GM18873 (cell line): ENCODE data around the gene ABHD14A.

Experiments
- ATAC-seq: cut with Tn5 transposase; IDR thresholded peaks from one replicate; pipeline ENCODE4 v1.9.1; 2021; ENCODE audit warnings: mild to moderate bottlenecking, moderate library complexity, moderate number of reproducible peaks; ENCODE audit not compliant: unreplicated experiment, low FRiP score

ABHD14A gene

GRCh38 chr3:51955175-51955892 lies 19.5 kb upstream of the ABHD14A start, which contains the start of gene GPR62:
Gene GPR62, plus strand, starts transcription at chr3:51955381. Its CDS starts 272 bp downstream, at chr3:51955653.
- no peak for ATAC-seq

DNA sequence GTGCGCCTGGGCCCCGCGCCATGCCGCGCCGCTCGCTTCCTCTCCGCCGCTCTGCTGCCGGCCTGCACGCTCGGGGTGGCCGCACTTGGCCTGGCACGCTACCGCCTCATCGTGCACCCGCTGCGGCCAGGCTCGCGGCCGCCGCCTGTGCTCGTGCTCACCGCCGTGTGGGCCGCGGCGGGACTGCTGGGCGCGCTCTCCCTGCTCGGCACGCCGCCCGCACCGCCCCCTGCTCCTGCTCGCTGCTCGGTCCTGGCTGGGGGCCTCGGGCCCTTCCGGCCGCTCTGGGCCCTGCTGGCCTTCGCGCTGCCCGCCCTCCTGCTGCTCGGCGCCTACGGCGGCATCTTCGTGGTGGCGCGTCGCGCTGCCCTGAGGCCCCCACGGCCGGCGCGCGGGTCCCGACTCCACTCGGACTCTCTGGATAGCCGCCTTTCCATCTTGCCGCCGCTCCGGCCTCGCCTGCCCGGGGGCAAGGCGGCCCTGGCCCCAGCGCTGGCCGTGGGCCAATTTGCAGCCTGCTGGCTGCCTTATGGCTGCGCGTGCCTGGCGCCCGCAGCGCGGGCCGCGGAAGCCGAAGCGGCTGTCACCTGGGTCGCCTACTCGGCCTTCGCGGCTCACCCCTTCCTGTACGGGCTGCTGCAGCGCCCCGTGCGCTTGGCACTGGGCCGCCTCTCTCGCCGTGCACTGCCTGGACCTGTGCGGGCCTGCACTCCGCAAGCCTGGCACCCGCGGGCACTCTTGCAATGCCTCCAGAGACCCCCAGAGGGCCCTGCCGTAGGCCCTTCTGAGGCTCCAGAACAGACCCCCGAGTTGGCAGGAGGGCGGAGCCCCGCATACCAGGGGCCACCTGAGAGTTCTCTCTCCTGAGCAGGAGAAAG lies 18.7 kb upstream of the ABHD14A start:
- ATAC-seq: no peak

GRCh38 chr3:51957520-51958205 lies 17.2 kb upstream of the ABHD14A start:
- ATAC-seq: no peak

DNA sequence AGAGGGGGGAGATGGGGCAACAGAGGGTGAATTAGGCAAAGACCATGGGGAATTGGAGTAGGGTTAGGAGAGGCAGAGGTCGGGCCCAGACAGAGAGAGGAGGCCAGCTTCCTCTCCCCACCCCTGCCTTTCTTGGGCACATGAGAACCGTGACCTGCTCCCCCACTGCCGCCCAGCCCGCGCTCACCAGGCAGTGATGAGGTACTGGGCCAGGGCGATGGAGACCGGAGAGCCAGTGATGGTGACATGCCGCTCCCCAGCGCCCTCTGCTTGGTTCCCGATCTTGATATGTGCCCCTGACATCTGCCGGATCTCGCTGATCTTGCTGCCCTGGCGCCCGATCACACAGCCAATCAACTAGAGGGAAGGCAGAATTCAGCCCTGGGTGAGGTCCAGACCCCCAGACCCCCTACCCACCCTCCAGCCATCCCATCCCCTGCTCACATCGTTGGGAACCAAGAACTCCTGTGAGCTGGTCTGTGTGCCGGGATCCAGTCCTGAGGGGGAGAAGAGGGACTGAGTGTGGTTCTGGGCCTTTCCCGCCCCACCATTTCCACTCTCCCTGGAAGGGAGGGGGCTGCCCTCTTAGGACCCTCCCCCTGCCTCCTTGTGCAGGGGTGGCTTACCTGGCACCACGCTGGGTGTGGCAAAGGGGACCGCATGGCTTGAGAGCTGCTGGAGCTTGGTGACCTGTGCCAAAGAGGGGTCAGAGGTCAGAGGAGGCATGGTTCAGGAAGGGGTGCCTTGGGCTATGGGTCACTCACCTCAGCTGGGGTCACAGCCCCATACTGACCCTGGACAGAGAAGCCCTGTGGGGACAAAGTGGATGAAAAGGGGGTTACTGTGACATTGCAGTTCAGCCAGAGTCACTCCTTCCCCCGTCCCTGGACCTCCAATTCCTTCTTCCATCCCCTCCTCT lies 16.0 kb upstream of the ABHD14A start:
- ATAC-seq: no peak

- no peak for ATAC-seq
These were observed 15.2 kb upstream of the ABHD14A start for GRCh38 chr3:51959651-51960050.

GRCh38 chr3:51960386-51960785 lies 14.5 kb upstream of the ABHD14A start:
- no peak for ATAC-seq

DNA sequence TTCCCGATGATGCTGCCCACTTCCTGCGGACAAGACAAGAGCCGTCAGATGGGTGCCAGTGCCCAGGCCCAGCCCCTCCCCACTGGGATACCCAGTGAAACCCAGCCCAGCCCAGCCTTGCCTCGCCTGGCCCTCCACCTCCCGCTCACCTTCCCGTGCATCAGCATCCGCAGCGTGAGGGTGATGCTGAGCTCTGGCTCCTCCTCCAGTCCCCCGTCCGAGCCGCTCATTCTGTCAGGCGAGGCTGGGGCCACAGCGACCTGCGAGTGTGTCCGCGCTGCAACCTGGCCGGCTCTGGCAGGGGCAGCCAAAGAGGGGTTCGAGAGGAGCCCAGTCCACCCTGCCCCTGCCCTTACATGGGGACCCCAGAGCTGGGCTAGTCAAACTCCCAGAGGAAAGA lies 13.9 kb upstream of the ABHD14A start:
- ATAC-seq: no peak

DNA sequence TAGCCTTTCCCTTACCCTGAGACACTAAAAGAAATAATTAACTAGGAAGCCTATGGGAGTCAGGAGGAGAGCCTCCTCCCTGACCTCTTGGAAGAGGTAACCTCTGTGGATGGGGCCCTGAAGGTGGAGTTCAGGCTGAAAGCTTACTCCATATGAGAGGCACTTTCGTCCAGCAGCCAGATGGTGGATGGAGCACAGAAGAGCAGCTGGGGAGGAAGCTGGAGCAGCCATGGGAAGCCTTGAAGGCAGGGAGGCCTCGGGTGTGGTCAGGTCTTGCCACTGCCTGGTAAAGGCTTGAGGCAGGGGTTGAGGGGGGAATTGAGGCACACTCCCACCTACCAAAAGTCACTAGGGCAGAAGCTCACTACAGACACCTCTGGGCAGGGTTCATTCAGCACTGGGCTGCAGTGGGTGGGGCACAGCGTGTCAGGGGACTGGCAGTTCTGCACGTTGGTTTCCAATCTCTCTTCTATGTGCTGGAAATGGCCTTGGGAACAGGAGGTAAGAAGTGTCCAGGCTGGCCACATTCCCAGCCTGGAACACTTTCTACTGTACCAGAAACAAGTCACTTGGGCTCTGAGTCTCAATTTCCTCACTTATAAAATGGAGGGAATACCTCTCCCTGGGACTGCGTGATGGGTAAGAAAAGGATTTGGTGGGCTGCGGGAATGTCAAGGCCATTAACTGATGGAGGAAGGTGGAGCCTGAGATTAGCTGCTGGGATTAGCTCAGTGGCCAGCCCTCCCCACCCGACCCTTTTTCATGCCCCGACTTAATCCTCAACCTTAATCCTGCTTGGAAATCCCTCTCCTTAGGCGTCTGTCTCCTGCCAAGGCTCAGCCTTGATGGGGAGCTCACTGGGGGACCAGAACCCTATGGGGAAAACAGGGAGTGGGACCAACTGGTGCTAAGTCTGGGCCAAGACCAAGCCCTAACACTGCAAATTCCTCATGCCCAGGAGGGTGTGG lies 13.0 kb upstream of the ABHD14A start:
- ATAC-seq: no peak

DNA sequence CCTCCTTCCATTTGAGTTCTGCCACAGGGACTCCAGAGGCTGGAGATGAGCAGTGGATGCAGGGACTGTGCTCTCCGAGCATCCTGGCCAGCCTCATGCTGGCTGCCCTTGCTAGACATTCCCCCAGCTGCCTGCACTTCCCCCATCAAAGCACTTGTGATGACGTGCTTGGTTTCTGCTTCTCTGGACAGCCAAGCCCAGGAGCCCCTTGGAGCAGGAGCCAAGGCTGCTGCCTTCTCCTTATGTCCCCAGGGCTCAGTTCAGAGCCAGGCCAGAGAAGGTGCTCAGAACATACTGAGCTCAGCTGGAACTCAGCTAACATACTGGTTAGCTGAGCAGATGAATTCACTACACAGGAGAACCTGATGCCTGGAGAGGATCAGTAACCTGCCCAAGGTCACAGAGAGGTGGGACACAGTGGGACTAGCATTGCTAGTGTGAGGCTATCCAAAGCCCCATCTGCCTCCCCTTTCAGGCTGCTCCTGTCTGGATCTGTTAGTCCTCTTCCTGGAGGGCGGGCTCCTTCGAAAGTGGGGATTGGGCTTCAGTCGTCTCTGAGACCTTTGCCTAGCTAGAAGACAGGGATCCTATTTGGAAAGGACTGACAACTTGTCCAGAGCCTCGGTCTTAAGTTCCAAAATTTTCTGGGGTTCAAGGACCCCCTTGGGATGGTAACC lies 11.9 kb upstream of the ABHD14A start:
- no peak for ATAC-seq

DNA sequence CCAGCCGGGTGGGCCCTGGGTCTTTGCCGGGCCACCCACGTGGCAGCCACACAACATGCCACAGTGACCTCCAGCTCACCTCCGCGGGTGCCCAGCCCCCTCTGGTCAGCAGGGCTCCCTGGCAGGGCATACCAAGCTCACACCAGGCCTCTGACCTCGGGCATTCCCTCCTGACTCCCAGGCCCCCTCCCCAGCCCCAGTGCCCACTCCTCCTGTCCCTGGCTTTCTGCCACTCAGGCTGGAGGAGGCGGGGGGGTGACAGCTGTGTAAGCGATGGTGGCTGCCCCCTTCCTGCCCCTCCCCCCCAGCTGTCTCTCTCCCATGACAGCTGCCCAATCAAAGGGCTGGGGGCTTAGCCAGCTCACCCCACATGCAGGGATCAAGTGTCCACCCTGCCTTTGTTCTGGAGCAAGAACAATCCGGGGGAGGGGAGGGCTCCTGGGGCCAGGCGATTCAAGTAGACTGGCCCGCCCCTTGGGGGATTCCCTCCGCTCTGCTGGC lies 10.9 kb upstream of the ABHD14A start:
- no peak for ATAC-seq

- ATAC-seq: no peak
These were observed 10.3 kb upstream of the ABHD14A start for GRCh38 chr3:51964521-51964920.

GRCh38 chr3:51966016-51966415 lies 8.8 kb upstream of the ABHD14A start:
- no peak for ATAC-seq

DNA sequence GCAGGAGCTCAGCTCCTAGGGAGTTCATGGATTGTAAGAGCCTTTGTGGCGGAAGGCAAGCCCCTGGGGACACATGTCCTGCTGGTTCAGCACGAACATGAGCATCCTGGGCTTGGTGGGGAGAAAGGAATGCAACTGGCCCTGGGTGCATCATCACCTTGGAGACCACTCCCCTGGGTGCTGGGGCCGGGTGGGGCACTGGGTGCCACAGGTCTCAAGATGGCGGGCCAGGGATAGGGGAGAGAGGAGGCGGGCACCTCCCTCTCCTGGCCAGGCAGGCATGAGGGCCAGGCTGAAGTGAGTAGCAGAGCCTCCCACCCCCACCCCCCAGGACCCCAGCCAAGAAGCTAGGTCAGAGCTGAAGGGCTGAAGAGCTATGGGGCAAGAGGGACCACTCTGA lies 8.4 kb upstream of the ABHD14A start:
- no peak for ATAC-seq

DNA sequence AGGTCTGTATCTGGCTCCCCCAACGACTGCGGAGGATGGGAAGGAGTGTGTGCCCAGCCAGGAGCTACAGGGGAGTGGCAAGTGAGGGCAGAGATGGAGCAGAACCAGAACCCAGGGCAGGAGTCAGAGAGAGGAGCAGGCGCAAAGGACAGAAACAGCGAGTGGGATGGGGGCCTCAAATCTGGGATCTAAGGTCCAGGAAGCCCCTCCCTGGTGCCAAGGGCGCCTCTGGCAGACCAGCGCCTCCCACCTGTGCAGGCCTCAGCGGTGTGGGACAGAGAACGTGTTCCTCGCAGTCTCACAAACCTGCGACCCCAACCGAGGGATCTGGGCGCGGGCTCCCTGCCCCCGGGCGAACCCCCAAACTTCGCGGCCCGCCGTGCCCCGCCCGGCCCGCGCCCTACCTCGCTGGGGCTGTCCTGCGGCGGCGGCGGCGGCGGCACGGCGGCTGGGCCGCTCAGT lies 7.9 kb upstream of the ABHD14A start:
- no peak for ATAC-seq

- ATAC-seq: no peak
These were observed 7.3 kb upstream of the ABHD14A start, which contains the start of gene PCBP4 for GRCh38 chr3:51967384-51968169. Gene PCBP4, minus strand, starts transcription at chr3:51967454. Its CDS starts 6,214 bp downstream, at chr3:51961240.

DNA sequence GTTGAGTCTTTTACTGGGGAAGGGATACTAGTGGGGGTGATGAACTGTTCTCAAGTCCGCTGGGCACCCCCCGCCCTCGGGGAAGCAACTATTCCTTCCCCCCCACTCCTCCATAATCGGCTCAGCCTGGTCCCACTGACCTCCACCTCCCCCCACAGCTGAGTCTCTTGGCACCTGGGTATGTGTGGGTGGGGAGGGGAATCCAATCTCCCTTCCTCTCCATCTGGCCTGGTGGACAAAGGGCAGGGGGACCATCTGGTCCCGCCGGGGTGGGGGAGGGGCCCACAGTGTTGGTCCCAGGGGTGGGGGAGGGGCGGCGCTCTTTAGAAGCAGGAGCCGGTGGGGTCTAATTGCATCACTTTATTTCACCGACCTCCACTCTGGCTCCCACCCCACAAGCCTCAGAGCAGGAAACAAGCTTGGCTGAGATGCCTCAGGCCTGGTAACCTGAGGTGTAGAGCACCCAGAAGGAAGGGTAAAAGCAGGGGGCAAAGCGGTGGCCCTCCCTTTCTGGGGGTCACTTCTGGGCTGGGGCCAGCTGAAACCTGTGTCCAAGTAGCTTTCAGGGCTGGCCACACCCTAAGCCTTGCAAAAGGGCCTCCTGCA lies 6.6 kb upstream of the ABHD14A start:
- ATAC-seq: no peak
